ENCODE measurements around the gene LGALS16.
"Not testable (repeated sequence)": the region's sequence is repeated elsewhere in the genome, so short reads cannot be mapped to it uniquely, and the experiment has no call there.

LGALS16 gene, protein sequence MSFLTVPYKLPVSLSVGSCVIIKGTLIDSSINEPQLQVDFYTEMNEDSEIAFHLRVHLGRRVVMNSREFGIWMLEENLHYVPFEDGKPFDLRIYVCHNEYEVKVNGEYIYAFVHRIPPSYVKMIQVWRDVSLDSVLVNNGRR

DNA sequence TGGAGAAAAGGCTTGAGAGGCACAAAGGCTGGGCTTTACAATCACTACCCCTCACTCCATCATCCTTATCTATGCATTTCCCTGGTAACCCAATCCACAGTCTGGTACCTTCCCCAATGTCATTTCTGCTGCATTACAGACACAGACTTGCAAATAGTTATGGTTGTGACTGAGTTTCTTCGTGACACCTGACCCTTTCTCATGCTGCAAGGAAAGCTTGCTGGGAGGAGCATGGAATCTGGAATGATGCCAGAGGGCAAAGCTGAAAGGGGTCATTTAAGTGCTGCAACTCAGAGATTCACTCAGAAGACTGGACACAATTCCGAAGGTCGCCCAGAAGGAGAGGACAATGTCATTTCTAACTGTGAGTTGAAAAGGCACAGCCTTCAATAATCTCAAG is at the start of gene LGALS16:
TSS of gene LGALS16 (plus strand) at position 301 of the 400 bp plus-strand sequence. CDS start at position 350, 49 bp downstream.
- DNase-seq (ENCODE audit: low read depth): no peak

DNA sequence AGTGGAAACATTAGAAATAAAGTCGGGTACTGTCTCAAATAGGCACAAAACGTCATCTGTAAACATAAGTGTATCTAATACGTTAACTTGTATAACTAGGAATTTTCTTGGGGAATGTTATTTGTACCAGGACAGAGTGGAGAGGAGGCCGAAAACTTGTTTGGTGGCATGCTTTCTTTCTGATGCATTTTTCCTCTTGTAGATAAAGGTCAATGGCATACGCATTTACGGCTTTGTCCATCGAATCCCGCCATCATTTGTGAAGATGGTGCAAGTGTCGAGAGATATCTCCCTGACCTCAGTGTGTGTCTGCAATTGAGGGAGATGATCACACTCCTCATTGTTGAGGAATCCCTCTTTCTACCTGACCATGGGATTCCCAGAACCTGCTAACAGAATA is 48.7 kb upstream of the LGALS16 start:
- no peak for DNase-seq (ENCODE audit: low read depth)

DNA sequence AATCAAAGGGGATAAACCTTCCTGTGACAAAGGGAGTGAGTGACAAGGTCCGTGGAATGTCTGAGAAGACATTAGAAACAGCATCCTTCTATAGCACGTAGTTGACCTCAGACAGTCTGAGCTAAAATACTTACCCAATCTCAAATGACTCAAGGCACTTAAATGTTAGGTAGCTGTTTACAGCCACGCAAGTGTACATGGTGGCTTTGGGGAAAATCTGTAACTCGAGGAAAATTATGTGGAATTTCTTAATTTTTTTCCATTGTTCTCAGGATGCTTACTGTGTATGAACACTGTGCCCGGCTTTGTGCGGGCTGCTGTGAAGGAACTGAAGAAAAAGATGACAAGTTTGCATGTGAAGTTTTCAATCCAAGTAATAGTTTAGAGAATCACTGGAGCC is 48.2 kb upstream of the LGALS16 start:
- DNase-seq (ENCODE audit: low read depth): no peak

DNA sequence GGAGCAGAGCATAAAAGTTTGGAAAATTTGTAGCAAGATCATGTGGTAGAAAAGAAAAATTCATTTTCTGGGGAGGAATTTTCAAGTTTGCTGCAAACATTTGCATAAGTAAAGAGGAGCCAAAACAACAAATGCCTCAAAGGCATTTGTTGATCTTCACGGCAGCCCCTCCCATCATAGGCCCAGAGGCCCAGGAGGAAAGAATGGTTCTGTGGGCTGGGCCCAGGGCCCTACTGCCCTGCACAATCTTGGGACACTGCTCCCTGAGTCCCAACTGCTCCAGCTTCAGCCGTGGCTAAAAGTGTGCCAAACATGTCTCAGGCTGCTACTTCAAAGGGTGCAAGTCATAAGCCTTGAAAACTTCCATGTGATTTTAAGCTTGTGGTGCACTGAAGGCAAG is 42.1 kb upstream of the LGALS16 start:
- DNase-seq (ENCODE audit: low read depth): no peak

DNA sequence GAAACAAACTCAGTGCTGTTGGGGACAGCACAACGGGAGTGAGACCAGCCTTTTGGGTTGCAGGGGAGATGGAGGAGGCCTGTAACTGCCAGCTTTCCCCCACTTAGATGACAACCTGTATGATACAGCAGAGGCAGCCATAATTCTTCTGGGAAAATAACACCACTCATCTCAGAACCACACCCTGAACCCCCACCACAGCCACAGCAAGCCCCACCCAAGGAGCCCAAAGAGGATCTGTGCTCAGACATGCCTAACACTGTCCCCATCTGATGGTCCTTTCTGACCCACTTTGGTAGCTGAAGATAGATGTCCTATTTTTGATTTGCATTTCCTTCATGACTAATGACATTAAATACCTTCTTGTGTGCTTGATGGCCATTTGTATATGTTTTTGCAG is 38.0 kb upstream of the LGALS16 start:
- DNase-seq (ENCODE audit: low read depth): no peak

DNA sequence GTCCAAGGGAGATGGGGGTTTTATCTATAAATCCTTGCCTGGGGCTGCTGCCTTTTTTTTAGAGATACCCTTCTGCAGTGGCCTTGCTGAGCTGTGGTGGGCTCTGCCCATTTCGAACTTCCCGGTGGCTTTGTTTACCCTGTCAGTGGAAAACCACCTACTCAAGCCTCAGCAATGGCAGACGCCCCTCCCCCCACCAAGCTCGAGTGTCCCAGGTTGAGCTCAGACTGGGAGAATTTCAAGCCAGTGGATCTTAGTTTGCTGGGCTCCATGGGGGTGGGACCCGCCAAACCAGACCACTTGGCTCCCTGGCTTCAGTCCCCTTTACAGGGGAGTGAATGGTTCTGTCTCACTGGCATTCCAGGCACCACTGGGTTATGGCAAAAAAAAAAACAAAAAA is 31.8 kb upstream of the LGALS16 start:
- no peak for DNase-seq (ENCODE audit: low read depth)

DNA sequence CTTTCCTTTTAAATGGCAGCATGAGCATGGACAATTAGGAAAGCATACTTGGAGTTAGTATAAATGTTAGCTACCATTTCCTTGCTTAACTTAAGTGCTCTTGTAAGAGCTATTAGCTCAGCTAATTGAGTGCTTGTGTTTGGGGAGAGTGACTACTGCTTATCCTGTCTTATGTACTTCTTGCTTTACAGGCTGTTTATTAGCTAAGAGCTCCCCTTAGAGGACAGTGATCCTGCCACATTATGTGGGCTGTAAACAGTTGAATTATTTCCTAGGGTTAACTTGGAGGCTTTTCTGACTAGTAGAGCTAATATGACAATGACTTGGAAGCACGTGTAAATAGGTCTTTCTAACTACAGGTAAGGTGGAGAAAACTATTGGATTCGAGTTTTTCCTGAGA is 28.1 kb upstream of the LGALS16 start:
- not testable (repeated sequence) for DNase-seq (ENCODE audit: low read depth)

DNA sequence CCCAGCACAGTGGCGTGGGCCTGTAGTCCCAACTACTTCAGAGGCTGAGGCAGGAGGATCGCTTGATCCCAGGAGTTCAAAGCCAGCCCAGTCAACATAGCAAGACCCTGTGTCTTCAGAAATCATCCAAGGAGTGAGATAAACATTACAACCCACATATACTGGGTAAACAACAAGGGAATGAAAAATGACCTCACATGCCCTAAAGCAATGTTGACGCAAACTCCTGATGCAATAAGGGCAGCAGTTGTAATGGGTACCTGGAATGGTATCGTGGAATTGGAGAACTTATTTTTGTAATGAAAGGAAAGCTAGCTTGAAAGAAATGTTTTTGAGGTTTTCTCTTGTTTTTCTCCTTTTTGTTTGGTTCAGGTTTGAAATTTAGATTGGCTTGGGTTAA is 24.5 kb upstream of the LGALS16 start:
- no peak for DNase-seq (ENCODE audit: low read depth)

DNA sequence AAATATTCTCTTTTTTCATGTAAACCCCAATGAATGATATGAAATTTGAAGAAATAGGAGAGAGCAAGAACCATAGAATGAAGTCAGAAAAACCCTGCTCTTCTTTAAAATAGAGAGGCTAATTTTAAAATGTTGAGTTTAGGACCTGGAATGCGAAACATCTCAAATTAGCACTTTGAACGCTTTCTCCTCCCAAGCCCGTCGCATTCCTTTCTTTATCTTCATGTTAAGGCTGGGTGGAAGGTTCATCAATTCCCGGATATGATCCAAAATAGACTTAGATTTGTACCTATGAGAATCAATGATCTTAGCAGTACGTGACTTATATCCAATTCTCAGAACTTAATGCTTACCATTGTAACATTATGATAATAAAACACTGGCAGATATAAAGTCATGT is 24.1 kb upstream of the LGALS16 start:
- no peak for DNase-seq (ENCODE audit: low read depth)

DNA sequence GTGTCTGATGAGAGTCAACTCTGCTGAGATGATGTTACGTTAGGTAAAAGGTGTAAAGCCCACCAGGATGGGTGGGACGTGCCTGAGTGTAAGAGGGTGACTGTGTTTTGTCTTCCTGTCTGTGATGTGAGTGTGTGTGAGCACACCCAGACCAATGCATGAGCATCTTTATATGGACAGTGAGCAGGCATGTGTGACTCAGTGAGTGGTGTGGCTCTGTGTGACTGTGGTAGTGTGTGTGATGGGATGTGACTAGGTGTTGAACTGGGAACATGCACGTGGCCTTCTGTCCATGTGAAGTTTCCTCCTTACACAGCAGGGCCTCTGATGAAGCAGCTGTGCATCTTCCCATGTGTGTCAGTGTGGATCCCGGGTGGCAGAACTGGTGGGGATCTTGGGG is 17.8 kb upstream of the LGALS16 start:
- no peak for DNase-seq (ENCODE audit: low read depth)

DNA sequence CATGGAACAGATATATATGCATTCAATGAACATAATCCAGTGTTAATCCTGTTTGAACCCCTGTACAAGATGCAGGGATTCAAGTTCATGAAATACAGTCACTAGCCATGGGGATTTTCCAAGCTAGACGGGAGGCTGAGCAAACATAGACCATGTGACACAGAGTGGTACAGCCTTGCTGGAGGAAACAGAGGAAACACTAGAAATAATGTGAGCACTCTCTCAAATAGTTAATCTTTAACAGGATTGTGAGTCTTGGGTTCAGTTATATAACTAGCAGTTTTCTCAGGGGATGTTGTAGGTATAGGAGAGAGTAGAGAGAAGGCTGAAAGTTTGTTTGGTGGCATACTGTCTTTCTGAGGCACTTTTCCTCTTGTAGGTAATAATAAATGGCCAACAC is 13.9 kb upstream of the LGALS16 start:
- no peak for DNase-seq (ENCODE audit: low read depth)

DNA sequence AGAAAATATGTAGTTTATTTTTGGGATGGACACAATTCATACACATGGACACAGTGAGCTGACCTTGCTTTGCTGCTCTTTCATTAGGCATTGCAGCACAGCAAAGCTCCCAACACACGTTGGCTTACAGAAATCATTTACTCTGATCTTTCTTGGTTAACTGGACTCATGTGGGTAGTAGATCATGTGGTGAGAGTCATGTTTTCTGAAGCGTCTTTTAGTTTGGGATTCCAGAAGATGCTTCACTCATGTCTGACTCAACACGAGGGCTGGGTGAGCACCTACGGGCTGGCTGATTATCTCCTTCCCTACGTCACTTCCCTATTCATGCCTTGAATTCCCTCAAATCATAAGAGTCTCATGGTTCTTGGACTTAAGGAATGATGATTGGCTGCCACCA is 12.1 kb upstream of the LGALS16 start:
- DNase-seq (ENCODE audit: low read depth): no peak

DNA sequence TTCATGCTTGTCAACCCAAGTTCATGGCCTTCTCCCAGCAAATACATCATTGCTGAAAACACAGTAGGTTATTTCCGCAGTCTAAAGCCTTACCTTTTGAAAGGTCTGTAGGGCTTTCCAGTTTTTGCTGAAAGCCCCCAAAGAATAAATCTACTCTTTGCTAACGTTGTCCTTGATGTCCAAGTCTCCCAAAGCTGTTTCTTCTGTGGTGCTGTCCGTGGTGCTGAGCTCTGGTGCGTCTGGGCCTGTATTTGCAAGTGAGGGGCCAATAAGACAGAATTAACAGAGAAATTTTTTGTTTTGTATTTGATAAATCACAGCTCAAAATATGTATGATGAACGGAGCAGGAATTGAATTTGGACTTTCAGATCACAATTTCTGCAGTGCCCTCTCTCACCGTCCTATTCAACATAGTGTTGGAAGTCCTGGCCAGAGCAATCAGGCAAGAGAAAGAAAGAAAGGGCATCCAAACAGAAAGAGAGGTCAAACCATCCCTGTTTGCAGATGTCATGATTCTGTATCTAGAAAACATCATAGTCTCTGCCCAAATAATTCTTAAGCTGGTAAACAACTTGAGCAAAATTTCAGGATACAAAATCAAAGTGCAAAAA is 9.8 kb upstream of the LGALS16 start:
- DNase-seq (ENCODE audit: low read depth): no peak

DNA sequence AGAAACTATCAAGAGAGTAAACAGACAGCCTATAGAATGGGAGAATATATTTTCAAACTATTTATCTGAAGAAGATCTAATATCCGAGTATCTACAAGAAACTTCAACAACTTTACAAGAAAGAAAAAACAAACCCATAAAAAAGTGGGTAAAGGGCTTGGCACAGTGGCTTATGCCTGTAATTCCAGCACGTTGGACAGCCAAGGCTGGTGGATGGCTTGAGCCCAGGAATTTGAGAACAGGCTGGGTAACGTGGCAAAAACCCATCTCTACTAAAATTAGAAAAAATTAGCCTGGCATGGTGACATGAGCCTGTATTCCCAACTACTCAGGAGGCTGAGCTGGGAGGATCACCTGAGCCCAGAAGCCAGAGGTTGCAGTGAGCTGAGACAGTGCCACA is 7.8 kb upstream of the LGALS16 start:
- DNase-seq (ENCODE audit: low read depth): no peak

DNA sequence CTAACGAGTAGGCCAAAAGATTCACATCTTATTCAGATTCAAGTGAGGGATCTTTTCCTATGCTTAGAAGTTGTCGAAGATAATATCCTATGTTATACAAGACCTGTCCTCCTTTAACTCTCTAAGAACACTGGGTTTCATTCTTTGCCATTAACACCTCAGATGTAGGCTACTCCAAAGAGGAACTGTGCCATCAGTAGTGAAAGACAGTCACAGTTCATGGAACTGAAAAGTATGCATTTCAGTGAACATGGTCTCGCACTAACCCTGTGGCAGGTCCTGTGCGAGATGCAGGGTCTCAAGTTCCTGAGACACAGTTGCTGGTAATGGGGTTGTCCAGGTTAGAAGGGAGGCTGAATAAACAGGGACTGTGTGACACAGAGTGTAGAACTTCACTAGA is 4.1 kb downstream of the LGALS16 start:
- no peak for DNase-seq (ENCODE audit: low read depth)

DNA sequence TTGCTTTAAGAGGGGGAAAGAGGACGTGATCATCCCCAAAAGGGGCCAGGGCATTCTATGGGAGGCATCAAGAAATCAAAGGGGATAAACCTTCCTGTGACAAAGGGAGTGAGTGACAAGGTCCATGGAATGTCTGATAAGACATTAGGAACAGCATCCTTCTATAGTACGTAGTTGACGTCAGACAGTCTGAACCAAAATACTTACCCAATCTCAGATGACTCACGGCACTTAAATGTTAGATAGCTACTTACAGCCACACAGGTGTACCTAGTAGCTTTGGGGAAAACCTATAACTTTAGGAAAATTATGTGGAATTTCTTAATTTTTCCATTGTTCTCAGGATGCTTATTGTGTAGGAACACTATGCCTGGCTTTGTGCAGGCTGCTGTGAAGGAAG is 4.9 kb downstream of the LGALS16 start:
- no peak for DNase-seq (ENCODE audit: low read depth)

DNA sequence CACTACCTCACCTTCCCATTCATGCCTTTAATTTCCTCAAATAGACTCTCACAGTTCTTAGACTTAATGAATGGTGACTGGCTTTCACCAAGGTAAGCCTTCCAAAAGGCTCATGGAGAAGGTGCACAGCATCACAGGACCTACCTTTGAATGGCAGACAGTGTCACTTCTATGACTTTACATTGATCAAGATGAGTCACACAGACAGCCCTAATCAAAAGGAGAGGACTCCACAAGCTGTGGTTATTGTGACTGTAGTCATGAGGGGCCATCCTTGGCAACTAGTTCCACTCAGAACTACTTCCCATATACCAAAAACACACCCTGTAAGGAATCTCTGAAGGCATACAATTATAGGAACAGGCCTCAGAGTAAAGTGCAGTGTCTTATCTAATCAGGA is 5.9 kb downstream of the LGALS16 start:
- no peak for DNase-seq (ENCODE audit: low read depth)

DNA sequence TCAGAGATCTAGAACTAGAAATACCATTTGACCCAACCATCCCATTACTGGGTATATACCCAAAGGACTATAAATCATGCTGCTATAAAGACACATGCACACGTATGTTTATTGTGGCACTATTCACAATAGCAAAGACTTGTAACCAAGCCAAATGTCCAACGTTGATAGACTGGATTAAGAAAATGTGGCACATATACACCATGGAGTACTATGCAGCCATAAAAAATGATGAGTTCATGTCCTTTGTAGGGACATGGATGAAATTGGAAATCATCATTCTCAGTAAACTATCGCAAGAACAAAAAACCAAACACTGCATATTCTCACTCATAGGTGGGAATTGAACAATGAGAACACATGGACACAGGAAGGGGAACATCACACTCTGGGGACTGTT is 14.1 kb downstream of the LGALS16 start:
- not testable (repeated sequence) for DNase-seq (ENCODE audit: low read depth)

DNA sequence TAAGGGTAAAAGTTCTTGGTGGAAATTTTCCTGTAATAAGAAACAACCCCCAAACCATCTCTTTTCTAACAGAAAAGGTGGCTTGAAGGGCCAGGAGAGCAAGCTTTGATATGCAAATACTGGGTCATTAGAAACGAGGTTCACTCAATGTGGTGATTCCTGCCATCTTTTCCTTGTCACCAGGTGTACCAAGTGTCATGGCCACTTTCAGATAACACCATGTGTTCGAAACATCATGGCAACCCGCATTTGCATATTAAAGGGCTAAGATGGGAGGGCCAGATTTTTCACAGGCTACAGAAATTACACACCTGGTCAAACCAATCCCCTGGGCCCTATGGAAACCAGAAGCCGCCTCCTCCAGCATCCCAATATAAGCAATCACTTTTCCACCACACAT is 15.3 kb downstream of the LGALS16 start:
- no peak for DNase-seq (ENCODE audit: low read depth)

DNA sequence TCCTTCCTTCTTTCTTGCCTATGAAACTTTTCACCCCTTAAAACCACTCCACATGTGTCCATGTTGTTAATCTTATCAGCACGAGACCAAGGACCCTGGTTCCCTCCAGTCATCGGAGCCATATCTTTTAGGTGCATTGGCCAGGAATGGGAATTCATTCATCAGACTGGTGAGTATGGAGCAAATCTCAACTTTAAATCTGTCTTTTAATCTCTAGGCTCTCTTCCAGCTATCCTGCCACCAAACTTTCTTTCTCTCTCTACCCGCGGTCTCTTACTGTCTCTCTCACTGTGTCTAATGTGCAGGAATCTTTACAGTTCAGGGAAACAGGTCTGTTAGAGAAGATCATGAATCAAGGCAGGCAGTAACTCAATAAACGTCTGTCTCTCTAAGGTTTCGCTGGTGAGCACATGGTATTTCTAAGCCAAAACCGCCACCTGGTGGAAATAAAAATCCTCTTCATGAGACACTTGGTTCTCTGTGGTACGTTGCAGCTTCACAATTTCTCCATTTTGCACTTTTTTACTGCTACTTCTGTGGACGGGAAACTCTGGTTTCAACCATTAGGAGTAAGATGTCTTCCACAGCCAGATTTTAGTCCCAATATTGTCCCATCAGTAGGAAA is 16.1 kb downstream of the LGALS16 start:
- DNase-seq (ENCODE audit: low read depth): peak; percentile 29

DNA sequence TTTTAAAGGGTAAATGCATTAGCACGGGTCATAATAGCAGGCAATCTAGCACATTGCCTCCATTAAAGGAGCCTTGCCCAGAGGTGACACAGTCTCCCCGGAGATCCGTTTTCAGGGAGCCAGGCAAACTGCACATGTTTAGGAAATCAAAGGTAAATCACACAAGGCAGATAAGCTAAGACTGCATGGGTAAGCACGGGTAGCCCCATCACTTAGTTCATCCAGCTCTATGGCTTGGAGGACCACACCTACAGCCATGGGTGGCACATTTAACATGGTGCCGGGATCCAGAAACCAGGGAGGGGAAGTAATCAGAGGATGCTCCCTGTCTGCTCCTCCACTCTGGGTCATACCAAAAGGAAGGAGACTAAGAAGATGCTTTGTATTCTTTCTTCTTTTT is 16.8 kb downstream of the LGALS16 start:
- no peak for DNase-seq (ENCODE audit: low read depth)

DNA sequence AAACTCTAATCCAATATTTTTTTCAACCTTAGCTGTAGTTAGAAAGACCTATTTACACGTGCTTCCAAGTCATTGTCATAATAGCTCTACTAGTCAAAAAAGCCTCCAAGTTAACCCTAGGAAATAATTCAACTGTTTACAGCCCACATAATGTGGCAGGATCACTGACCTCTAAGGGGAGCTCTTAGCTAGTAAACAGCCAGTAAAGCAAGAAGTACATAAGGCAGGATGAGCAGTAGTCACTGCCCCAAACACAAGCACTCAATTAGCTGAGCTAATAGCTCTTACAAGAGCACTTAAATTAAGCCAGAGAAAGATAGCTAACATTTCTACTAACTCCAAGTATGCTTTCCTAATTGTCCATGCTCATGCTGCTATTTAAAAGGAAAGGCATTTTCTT is 18.1 kb downstream of the LGALS16 start:
- DNase-seq (ENCODE audit: low read depth): not testable (repeated sequence)

DNA sequence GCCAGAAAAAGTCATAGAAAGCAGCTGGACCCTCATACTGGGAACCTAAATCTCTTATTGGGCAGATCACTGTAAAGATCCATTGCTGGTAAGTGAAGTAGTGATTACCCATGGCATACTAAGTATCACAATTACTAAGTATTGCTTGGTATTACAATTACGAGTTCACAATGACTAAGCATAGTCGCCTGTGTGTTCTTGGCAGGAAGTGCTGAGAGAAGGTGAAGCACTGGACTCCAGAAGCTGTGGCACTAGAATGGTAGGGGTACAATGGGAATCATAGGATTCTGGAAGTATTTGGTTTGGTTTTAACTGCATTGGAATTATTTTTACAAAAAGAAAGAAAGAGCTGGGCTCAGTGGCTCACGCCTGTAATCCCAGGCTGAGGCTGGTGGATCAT is 20.3 kb downstream of the LGALS16 start:
- DNase-seq (ENCODE audit: low read depth): no peak

Measured in HS-5 (cell line).